ENCODE results near the gene KRT23.
"Not testable (repeated sequence)": the region's sequence is repeated elsewhere in the genome, so short reads cannot be mapped to it uniquely, and the experiment has no call there.

KRT23 gene

GRCh38 chr17:40922239-40922638, 15.2 kb downstream of the KRT23 start:
- H3K27ac ChIP-seq (replicated peaks) = no peak overlapping the region

GRCh38 chr17:40921026-40921425, 16.4 kb downstream of the KRT23 start:
- Histone ChIP-seq H3K27me3 (ENCODE audit: insufficient read depth, poor library complexity, severe bottlenecking) (no peaks in the 10 kb centered on the region), H3K4me3 (replicated peaks; ENCODE audit: insufficient read depth, low read length) (no peak overlapping the region), H3K27ac (replicated peaks) (no peak overlapping the region)
- TF ChIP-seq REST (IDR thresholded peaks at IDR 0.05; ENCODE audit: insufficient replicate concordance, low read depth) (no peak), CTCF (IDR thresholded peaks at IDR 0.05; ENCODE audit: insufficient read depth, low read length) (no peak), POLR2AphosphoS5 (IDR thresholded peaks at IDR 0.05; ENCODE audit: low read depth) (no peak), GABPA (IDR thresholded peaks at IDR 0.05; ENCODE audit: low read depth) (no peak), SPI1 (IDR thresholded peaks at IDR 0.05; ENCODE audit: borderline replicate concordance, low read depth) (no peak)
- DNase-seq (ENCODE audit: low read depth in 1 of 2, low spot score in 1 of 2) = no peak

More at GRCh38 chr17:40922239-40922638, 15.2 kb downstream of the KRT23 start:
- DNase-seq (ENCODE audit: low read depth in 1 of 2, low spot score in 1 of 2) = peak in 1 of 2 experiments; percentile 14
- Histone ChIP-seq H3K27me3 (ENCODE audit: insufficient read depth, poor library complexity, severe bottlenecking) (no peaks in the 10 kb centered on the region), H3K4me3 (replicated peaks; ENCODE audit: insufficient read depth, low read length) (no peak overlapping the region)
- TF ChIP-seq CTCF (IDR thresholded peaks at IDR 0.05; ENCODE audit: insufficient read depth, low read length) = no peak

- H3K27ac ChIP-seq (replicated peaks); H3K27me3 ChIP-seq (ENCODE audit: insufficient read depth, poor library complexity, severe bottlenecking); H3K4me3 ChIP-seq (replicated peaks; ENCODE audit: insufficient read depth, low read length); DNase-seq (ENCODE audit: low read depth in 1 of 2, low spot score in 1 of 2): not testable (repeated sequence)
Observed at GRCh38 chr17:40917116-40917515, 20.3 kb downstream of the KRT23 start.

- Histone ChIP-seq H3K27ac (replicated peaks) (no peak overlapping the region), H3K4me3 (replicated peaks; ENCODE audit: insufficient read depth, low read length) (no peak overlapping the region), H3K27me3 (ENCODE audit: insufficient read depth, poor library complexity, severe bottlenecking) (no peaks in the 10 kb centered on the region)
- DNase-seq (ENCODE audit: low read depth in 1 of 2, low spot score in 1 of 2) = no peak
- no peak for TF ChIP-seq POLR2AphosphoS5 (IDR thresholded peaks at IDR 0.05; ENCODE audit: low read depth)
Observed at GRCh38 chr17:40916366-40916765, 21.1 kb downstream of the KRT23 start.

- H3K27ac ChIP-seq (replicated peaks) = no peak overlapping the region
- no peaks in the 10 kb centered on the region for H3K27me3 ChIP-seq (ENCODE audit: insufficient read depth, poor library complexity, severe bottlenecking)
- no peak for TF ChIP-seq CTCF (IDR thresholded peaks at IDR 0.05; ENCODE audit: insufficient read depth, low read length)
- TF ChIP-seq GABPA (IDR thresholded peaks at IDR 0.05; ENCODE audit: low read depth) = no peak
- no peak for TF ChIP-seq POLR2AphosphoS5 (IDR thresholded peaks at IDR 0.05; ENCODE audit: low read depth)
- no peak for TF ChIP-seq SPI1 (IDR thresholded peaks at IDR 0.05; ENCODE audit: borderline replicate concordance, low read depth)
- TF ChIP-seq REST (IDR thresholded peaks at IDR 0.05; ENCODE audit: insufficient replicate concordance, low read depth) = no peak
- DNase-seq (ENCODE audit: low read depth in 1 of 2, low spot score in 1 of 2) = no peak
- no peak overlapping the region for H3K4me3 ChIP-seq (replicated peaks; ENCODE audit: insufficient read depth, low read length)
Observed at GRCh38 chr17:40915721-40916256, 21.7 kb downstream of the KRT23 start.

All from HL-60 (cell line).